ENCODE measurements around the gene CAPN10. TPM values are rescaled to one million over a fixed set of nuclear protein-coding genes. Genes with fewer than 3 reads are reported as not detected.

CAPN10 gene
- total RNA-seq, 1 donor from 2014 or later, result 24.9 TPM

- Mint-ChIP-seq H3K36me3 (ENCODE audit: low read depth, unreplicated experiment) (peaks cover 8% of the 10 kb centered on the region), H3K9me3 (ENCODE audit: unreplicated experiment) (no peaks in the 10 kb centered on the region), H3K4me1 (ENCODE audit: low read depth, unreplicated experiment) (peaks cover 6% of the 10 kb centered on the region), H3K27me3 (ENCODE audit: low read depth, unreplicated experiment) (peaks cover 2% of the 10 kb centered on the region), H3K27ac (ENCODE audit: unreplicated experiment) (no peak overlapping the region), H3K4me3 (ENCODE audit: unreplicated experiment) (peak overlapping the region; percentile 66)
- Histone ChIP-seq H3K27ac (ENCODE audit: low read depth, low read length) (no peak overlapping the region), H2AFZ (ENCODE audit: low read depth, low read length) (peak overlapping the region; percentile 70), H3K36me3 (ENCODE audit: insufficient read depth, low read length) (no peaks in the 10 kb centered on the region), H3K4me2 (ENCODE audit: low read length) (peak overlapping the region; percentile 88), H4K20me1 (ENCODE audit: insufficient read depth, low read length) (peaks cover 23% of the 10 kb centered on the region), H3K4me1 (ENCODE audit: insufficient read depth, low read length) (peaks cover 36% of the 10 kb centered on the region), H3K4me3 (ENCODE audit: insufficient read depth, low read depth, low read length) (peak overlapping the region; percentile 48), H3K79me2 (ENCODE audit: insufficient read depth, low read length) (peaks cover 35% of the 10 kb centered on the region), H3K27me3 (ENCODE audit: insufficient read depth, low read length) (no peaks in the 10 kb centered on the region), H3K9ac (ENCODE audit: low read length) (peak overlapping the region; percentile 63), H3K9me3 (ENCODE audit: insufficient read depth, low read depth, low read length) (no peaks in the 10 kb centered on the region)
- no peak for FAIRE-seq
- DNase-seq (ENCODE audit: low read depth), result no peak
- no peak for TF ChIP-seq EZH2 (IDR thresholded peaks at IDR 0.05; ENCODE audit: insufficient read depth, low read length)
- TF ChIP-seq CTCF (IDR thresholded peaks at IDR 0.05; ENCODE audit: insufficient read depth, low read depth, low read length), result peak; percentile 1
Observed at GRCh38 chr2:240557101-240557751, 29.3 kb upstream of the CAPN10 start.

GRCh38 chr2:240557808-240558207 lies 28.7 kb upstream of the CAPN10 start, which contains the start of gene ANKMY1:
Gene ANKMY1 (minus strand): TSS chr2:240557988. CDS start chr2:240557335, 653 bp downstream.
- H3K9ac ChIP-seq (ENCODE audit: low read length), result peak within 1 kb of the TSS; percentile 63
- Mint-ChIP-seq H3K4me3 (ENCODE audit: unreplicated experiment) (peak within 1 kb of the TSS; percentile 85), H3K4me1 (ENCODE audit: low read depth, unreplicated experiment) (peaks cover 6% of the 10 kb centered on the region), H3K27me3 (ENCODE audit: low read depth, unreplicated experiment) (peaks cover 2% of the 10 kb centered on the region), H3K36me3 (ENCODE audit: low read depth, unreplicated experiment) (peaks cover 7% of the 10 kb centered on the region), H3K27ac (ENCODE audit: unreplicated experiment) (peak within 1 kb of the TSS; percentile 53), H3K9me3 (ENCODE audit: unreplicated experiment) (no peaks in the 10 kb centered on the region)
- H3K4me3 ChIP-seq (ENCODE audit: insufficient read depth, low read depth, low read length), result peak within 1 kb of the TSS; percentile 48
- FAIRE-seq (no peak), DNase-seq (ENCODE audit: low read depth) (peak; percentile 52)
- H2AFZ ChIP-seq (ENCODE audit: low read depth, low read length), result peak within 1 kb of the TSS; percentile 70
- H3K4me1 ChIP-seq (ENCODE audit: insufficient read depth, low read length), result peaks cover 36% of the 10 kb centered on the region
- no peaks in the 10 kb centered on the region for H3K36me3 ChIP-seq (ENCODE audit: insufficient read depth, low read length)
- H3K27ac ChIP-seq (ENCODE audit: low read depth, low read length), result no peak within 1 kb of the TSS
- H3K4me2 ChIP-seq (ENCODE audit: low read length), result peak within 1 kb of the TSS; percentile 88
- peaks cover 23% of the 10 kb centered on the region for H4K20me1 ChIP-seq (ENCODE audit: insufficient read depth, low read length)
- H3K79me2 ChIP-seq (ENCODE audit: insufficient read depth, low read length), result peaks cover 35% of the 10 kb centered on the region
- no peaks in the 10 kb centered on the region for H3K27me3 ChIP-seq (ENCODE audit: insufficient read depth, low read length)
- no peaks in the 10 kb centered on the region for H3K9me3 ChIP-seq (ENCODE audit: insufficient read depth, low read depth, low read length)
- TF ChIP-seq EZH2 (IDR thresholded peaks at IDR 0.05; ENCODE audit: insufficient read depth, low read length) (no peak), CTCF (IDR thresholded peaks at IDR 0.05; ENCODE audit: insufficient read depth, low read depth, low read length) (no peak)

- Histone ChIP-seq H3K4me2 (ENCODE audit: low read length) (peak overlapping the region; percentile 88), H3K4me1 (ENCODE audit: insufficient read depth, low read length) (peaks cover 36% of the 10 kb centered on the region), H3K79me2 (ENCODE audit: insufficient read depth, low read length) (peaks cover 35% of the 10 kb centered on the region), H3K36me3 (ENCODE audit: insufficient read depth, low read length) (no peaks in the 10 kb centered on the region), H3K9me3 (ENCODE audit: insufficient read depth, low read depth, low read length) (no peaks in the 10 kb centered on the region), H3K9ac (ENCODE audit: low read length) (no peak overlapping the region), H3K27ac (ENCODE audit: low read depth, low read length) (no peak overlapping the region), H2AFZ (ENCODE audit: low read depth, low read length) (peak overlapping the region; percentile 43), H3K27me3 (ENCODE audit: insufficient read depth, low read length) (no peaks in the 10 kb centered on the region), H4K20me1 (ENCODE audit: insufficient read depth, low read length) (peaks cover 23% of the 10 kb centered on the region), H3K4me3 (ENCODE audit: insufficient read depth, low read depth, low read length) (peak overlapping the region; percentile 48)
- TF ChIP-seq EZH2 (IDR thresholded peaks at IDR 0.05; ENCODE audit: insufficient read depth, low read length) (no peak), CTCF (IDR thresholded peaks at IDR 0.05; ENCODE audit: insufficient read depth, low read depth, low read length) (no peak)
- peak overlapping the region; percentile 53 for H3K27ac Mint-ChIP-seq (ENCODE audit: unreplicated experiment)
- H3K4me1 Mint-ChIP-seq (ENCODE audit: low read depth, unreplicated experiment), result peaks cover 6% of the 10 kb centered on the region
- DNase-seq (ENCODE audit: low read depth), result no peak
- peaks cover 5% of the 10 kb centered on the region for H3K36me3 Mint-ChIP-seq (ENCODE audit: low read depth, unreplicated experiment)
- H3K4me3 Mint-ChIP-seq (ENCODE audit: unreplicated experiment), result peak overlapping the region; percentile 85
- H3K9me3 Mint-ChIP-seq (ENCODE audit: unreplicated experiment), result no peaks in the 10 kb centered on the region
- FAIRE-seq, result no peak
- peaks cover 2% of the 10 kb centered on the region for H3K27me3 Mint-ChIP-seq (ENCODE audit: low read depth, unreplicated experiment)
Observed at GRCh38 chr2:240558236-240558761, 28.2 kb upstream of the CAPN10 start.
